Upper lobe of left lung (tissue), 4 donors: Measurements from ENCODE around the gene HIC2.

Source experiments
- POLR2A ChIP-seq, 4 donors: fragments of 450-650 bp; IDR thresholded peaks; one replicate each; pipeline ENCODE4 v1.5.1; 2016 to 2017; ENCODE audit warnings: antibody characterized with exemption in 4 of 4, mild to moderate bottlenecking in 2 of 4
- TF ChIP-seq, protein P1 (sequence below), 6 experiments: fragments of 450-650 bp in 4 of 6; fragments of 200-600 bp in 2 of 6; sonication (generic) in 2 of 6; IDR thresholded peaks; one replicate each; pipeline ENCODE4 v1.5.1; 2016 to 2019; ENCODE audit warnings: antibody characterized with exemption in 6 of 6

DNA sequence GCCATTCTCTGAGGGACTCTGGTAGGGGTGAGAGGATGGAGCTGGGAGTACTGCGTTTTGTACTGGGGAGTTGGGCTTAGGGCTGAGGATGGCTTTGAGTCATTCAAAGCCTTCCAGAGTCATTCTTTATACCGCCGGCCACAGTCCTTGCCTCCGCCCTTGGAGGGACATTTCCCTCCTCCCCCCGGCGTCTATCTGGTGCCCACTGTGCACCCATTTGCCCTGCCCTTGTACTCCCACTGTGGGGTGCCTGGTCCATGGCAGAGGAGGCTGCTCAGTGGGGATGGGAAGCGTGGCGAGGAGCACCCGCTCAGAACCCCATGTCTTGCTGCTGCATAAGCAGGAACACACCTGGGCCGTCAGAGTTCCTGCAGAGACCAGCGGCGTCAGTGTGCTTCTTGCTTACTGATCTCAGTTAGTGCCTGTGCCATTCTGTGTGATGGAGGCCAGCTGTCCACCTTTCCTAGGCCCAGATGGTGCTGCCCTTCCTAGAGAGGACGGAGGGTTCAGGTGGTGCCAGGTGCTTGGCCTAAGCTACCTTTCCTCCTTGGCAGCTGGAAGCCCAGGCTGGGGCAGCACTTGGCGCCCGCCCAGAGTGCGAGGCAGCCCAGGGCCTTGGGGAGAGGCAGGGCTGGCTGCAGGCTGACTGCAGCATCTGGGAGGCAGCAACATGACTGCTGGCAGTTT is 26.7 kb downstream of the HIC2 start:
- TF ChIP-seq, protein P1, sequence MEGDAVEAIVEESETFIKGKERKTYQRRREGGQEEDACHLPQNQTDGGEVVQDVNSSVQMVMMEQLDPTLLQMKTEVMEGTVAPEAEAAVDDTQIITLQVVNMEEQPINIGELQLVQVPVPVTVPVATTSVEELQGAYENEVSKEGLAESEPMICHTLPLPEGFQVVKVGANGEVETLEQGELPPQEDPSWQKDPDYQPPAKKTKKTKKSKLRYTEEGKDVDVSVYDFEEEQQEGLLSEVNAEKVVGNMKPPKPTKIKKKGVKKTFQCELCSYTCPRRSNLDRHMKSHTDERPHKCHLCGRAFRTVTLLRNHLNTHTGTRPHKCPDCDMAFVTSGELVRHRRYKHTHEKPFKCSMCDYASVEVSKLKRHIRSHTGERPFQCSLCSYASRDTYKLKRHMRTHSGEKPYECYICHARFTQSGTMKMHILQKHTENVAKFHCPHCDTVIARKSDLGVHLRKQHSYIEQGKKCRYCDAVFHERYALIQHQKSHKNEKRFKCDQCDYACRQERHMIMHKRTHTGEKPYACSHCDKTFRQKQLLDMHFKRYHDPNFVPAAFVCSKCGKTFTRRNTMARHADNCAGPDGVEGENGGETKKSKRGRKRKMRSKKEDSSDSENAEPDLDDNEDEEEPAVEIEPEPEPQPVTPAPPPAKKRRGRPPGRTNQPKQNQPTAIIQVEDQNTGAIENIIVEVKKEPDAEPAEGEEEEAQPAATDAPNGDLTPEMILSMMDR (IDR thresholded peaks at IDR 0.05), result no peak
- TF ChIP-seq POLR2A (IDR thresholded peaks at IDR 0.05), result no peak
